Retinal pigment epithelial cell (primary cell): ENCODE measurements around the gene MRPL55.

Experiments
- DNase-seq: peaks from one replicate; pipeline ENCODE4 v3.0.0-alpha.2; 2010; ENCODE audit warnings: low read depth
- H3K4me3 ChIP-seq: 2 replicates; pipeline ENCODE4 v1.5.1; 2011; ENCODE audit warnings: mild to moderate bottlenecking, low read length, control low read depth, moderate library complexity
- TF ChIP-seq, protein P1 (sequence below): conservative IDR thresholded peaks from 2 replicates; pipeline ENCODE4 v1.5.1; 2011; ENCODE audit warnings: low read depth, low read length, control low read depth, inconsistent platforms

MRPL55 gene

DNA sequence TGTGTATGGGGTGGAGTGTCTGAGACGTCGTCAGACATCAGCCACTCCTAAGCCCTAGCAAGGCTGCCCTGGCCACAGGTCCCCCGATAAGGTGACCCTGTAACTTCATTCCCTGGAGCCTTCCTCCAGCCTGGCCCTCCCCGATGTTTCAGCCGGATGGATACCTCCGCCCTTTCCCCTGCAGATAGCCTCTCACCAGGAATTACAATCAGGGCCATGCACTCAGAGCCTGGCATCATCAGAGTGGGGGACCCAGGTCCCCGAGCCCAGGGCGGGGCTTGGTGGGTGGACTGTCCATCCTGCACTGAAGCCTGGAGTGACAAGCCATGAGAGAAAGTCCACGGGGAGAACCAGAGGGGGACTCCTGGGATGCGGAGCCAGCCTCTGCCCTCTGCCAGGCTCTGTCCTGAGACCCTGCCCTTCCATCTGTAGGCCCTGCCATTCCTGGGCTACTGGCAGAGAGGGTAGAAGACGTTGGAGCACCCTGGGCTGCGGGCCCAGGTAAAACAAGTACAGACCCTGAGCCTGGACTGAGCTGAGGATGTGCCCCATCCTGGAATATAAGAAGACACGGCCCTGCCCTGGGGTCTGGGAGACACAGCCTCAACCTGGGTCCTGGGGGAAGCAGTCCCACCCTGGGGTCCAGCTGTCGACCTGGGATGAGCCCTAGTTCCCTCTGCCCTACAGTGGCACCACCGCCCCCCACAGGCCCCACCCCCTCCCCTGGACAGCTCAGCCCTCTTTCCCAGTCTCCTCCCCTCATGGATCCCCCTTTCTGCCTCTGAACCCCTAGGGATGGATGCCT is 43.4 kb downstream of the MRPL55 start:
- H3K4me3 ChIP-seq = no peak overlapping the region
- TF ChIP-seq, protein P1, sequence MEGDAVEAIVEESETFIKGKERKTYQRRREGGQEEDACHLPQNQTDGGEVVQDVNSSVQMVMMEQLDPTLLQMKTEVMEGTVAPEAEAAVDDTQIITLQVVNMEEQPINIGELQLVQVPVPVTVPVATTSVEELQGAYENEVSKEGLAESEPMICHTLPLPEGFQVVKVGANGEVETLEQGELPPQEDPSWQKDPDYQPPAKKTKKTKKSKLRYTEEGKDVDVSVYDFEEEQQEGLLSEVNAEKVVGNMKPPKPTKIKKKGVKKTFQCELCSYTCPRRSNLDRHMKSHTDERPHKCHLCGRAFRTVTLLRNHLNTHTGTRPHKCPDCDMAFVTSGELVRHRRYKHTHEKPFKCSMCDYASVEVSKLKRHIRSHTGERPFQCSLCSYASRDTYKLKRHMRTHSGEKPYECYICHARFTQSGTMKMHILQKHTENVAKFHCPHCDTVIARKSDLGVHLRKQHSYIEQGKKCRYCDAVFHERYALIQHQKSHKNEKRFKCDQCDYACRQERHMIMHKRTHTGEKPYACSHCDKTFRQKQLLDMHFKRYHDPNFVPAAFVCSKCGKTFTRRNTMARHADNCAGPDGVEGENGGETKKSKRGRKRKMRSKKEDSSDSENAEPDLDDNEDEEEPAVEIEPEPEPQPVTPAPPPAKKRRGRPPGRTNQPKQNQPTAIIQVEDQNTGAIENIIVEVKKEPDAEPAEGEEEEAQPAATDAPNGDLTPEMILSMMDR = no peak
- DNase-seq = no peak

DNA sequence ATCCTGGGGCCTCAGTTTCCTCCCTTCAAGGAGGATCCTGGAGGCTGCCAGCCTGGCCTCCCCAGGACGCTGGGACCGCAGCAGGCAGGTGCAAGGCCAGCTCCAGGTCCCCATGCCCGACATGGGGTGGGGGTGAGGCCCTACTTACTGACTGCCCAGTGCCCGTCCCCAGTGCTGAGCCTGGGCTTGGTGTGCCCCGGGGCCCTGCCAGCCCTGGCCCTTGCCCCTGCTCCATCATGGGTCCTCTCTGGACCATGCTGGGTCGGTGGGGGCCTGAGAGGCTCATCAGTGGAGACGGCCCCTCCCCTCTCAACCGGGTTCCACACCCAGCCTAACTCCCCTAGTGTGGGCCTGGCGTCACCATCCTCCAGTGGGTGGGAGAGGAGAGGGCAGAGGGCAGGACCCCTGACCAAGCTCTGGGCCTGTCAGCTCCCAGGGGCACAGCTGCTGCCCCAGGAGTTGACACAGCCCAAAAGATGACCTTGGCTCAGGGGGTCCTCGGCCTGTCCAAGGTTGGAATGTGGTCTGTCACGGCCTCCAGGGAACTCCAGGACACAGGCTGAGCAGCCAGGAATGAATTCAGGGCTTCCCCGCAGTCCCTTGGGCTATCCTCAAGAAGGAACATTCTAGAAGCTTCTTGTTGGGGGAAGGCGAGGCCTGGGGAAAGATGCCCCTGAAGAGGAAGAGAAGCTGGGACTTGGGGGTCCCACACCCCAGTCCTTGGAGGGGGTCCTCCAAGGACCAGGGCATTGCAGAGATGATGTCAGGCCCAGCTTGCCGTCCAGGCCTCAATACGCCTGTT is 44.2 kb downstream of the MRPL55 start:
- no peak for DNase-seq
- H3K4me3 ChIP-seq = no peak overlapping the region
- TF ChIP-seq, protein P1 = no peak

DNA sequence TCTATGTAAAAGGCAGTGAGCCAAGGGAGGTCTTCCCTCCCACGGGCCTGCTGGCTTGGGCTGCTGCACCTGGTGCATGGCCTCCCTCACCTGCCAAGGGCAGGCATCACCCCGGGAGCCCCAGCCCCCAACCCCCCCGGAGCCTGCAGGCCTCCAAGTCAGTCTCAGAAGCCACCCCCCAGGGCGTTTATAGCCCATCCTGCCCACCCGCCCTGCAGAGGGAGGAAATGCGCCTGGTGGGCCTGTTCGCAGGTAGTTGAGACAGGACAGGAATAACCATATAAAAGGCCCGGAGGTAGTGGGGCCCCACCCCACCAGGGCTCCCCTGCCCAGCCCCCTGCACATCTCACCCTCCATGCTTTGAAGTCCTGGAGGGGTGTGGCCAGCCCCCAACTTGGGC is 44.8 kb downstream of the MRPL55 start:
- DNase-seq = no peak
- H3K4me3 ChIP-seq = no peak overlapping the region
- TF ChIP-seq, protein P1 = no peak

DNA sequence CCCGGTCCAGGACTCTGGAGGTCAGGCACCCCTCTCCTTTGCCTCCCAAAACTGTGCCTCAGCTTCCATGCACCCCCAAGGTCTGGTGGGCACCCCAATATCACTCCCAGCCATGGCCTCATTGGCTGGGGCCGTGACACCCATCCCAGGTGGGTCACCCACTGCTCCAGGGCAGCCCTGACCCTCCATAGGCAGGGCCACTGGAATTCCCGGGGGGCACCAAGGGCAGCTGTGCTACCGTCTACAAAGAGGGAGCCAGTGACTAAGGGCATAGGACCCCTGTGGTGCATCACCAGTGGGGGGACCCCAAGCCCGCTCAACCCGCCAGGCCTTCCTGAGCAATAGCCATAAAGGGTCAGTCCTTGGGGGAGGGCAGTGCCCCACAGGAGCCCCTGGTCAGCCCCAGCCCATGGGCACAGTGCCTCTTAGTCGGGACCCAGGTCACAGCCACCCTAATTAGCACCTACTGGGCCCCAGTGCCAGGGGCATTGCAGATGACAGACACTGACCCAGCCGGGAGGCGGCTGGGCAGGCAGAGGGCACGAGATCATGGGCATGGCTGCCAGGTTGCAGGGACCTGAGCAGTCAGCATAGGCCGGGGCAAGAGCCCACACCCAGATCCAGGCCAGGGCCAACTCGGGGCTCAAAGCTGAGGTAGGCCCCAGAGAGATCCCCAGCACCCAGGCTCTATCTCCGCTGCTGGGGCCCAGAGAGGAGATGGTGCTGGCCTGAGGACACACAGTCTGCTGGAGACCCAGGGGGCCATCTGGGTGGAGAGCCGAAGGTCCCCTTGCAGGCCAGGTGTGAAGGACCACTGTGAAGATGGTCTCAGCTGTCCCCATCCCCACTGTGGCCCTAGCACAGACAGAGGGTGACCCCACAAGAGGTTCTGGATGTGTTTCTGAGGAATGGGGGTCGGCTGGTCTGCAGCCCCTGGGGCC is 45.6 kb downstream of the MRPL55 start:
- no peak for DNase-seq
- TF ChIP-seq, protein P1 = no peak

DNA sequence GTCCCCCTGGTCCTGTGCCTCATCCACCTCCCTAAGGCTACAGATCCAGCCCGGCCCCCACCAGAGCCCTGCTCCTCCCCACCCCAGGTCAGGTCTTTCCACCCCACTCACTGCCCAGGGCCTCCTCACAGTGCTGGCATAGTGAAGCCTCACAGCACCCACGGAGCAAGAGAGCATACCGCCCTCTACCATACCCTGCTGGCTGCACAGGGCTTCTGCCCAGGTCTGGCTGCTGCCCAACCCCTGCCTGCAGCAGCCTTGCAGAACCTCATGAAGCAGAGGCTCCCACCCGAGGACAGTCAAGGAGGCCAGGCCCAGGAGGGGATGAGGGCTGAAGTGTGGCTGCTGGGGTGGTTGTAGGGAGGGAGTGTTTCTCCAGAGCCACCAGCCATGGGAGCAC is 46.3 kb downstream of the MRPL55 start:
- TF ChIP-seq, protein P1 = no peak
- no peak overlapping the region for H3K4me3 ChIP-seq

More for the DNA sequence above, 45.6 kb downstream of the MRPL55 start:
- H3K4me3 ChIP-seq = no peak overlapping the region

DNA sequence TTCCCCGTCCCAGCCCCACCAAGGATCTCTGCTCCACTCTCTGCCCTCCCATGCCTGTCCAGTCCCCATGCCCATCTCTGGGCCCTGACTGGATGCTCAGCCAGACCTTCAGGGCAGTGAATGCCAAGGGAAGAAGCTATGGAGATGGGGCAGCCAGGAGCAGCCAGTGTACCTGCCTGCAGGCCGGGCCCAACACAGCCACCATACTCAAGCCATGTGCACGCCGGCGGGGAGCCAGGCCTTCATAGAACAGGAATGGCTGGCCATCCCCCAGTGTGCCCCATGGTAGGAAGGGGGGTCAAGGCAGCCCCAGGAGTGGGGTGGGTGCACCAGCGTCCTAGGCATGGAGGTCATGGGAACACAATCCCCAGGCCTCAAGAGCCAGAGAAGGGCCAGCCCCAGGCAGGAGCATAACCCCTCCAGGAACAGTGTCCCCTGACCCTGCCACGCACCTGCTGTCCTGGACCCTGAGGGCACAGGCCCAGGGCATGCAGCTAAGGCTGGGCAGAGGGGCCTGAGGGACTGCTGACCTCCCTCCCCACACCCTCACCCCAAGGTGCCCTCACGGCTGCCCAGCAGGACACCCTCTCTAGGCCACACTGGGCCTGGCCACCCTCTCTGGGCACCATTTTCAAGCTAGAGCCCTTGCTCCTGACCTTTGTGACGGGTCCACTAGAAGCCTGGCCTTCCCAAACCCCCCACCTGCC is 46.9 kb downstream of the MRPL55 start:
- TF ChIP-seq, protein P1 = no peak
- DNase-seq = no peak
- no peak overlapping the region for H3K4me3 ChIP-seq

More for the DNA sequence above, 46.3 kb downstream of the MRPL55 start:
- no peak for DNase-seq
